ENCODE measurements around the gene WDFY4. TPM values are rescaled to one million over a fixed set of nuclear protein-coding genes. Genes with fewer than 3 reads are reported as not detected.

The WDFY4 gene
- total and polyA plus RNA-seq, 2 experiments from 2014 or later: 0.14 TPM; not detected in 1

GRCh38 chr10:48806342-48806741 is 121.7 kb downstream of the WDFY4 start:
- no peak overlapping the region for H3K27ac Mint-ChIP-seq
- Histone ChIP-seq H3K36me3 (ENCODE audit: insufficient read depth) (no peaks in the 10 kb centered on the region), H4K20me1 (replicated peaks; ENCODE audit: insufficient read depth) (no peaks in the 10 kb centered on the region), H2AFZ (peak overlapping the region; percentile 86), H3K27me3 (ENCODE audit: insufficient read depth) (no peaks in the 10 kb centered on the region), H3K4me3 (no peak overlapping the region), H3F3A (replicated peaks; ENCODE audit: low read depth) (no peaks in the 10 kb centered on the region), H3K79me2 (replicated peaks; ENCODE audit: insufficient read depth) (no peaks in the 10 kb centered on the region), H3K4me2 (no peak overlapping the region), H3K4me1 (ENCODE audit: insufficient read depth) (no peaks in the 10 kb centered on the region; the same call in 1 of the 2 replicates), H3K9me2 (ENCODE audit: insufficient read depth) (peaks cover 8% of the 10 kb centered on the region; the same call in 1 of the 2 replicates), H3K27ac (ENCODE audit: low read depth) (no peak overlapping the region)
- H3K4me3 Mint-ChIP-seq: no peak overlapping the region
- H3K9me3 Mint-ChIP-seq: no peaks in the 10 kb centered on the region
- H3K4me1 Mint-ChIP-seq: peaks cover 19% of the 10 kb centered on the region
- TF ChIP-seq POLR2AphosphoS5 (IDR thresholded peaks at IDR 0.05; ENCODE audit: low read depth): no peak
- no peak for TF ChIP-seq CREB1 (CRISPR knock-in tag; IDR thresholded peaks at IDR 0.05; ENCODE audit: low read depth)
- TF ChIP-seq, protein P1, sequence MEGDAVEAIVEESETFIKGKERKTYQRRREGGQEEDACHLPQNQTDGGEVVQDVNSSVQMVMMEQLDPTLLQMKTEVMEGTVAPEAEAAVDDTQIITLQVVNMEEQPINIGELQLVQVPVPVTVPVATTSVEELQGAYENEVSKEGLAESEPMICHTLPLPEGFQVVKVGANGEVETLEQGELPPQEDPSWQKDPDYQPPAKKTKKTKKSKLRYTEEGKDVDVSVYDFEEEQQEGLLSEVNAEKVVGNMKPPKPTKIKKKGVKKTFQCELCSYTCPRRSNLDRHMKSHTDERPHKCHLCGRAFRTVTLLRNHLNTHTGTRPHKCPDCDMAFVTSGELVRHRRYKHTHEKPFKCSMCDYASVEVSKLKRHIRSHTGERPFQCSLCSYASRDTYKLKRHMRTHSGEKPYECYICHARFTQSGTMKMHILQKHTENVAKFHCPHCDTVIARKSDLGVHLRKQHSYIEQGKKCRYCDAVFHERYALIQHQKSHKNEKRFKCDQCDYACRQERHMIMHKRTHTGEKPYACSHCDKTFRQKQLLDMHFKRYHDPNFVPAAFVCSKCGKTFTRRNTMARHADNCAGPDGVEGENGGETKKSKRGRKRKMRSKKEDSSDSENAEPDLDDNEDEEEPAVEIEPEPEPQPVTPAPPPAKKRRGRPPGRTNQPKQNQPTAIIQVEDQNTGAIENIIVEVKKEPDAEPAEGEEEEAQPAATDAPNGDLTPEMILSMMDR (conservative IDR thresholded peaks at IDR 0.05; ENCODE audit: low read depth in 2 of 2): no peak
- TF ChIP-seq ETS1 (IDR thresholded peaks at IDR 0.05): no peak
- no peak for TF ChIP-seq EZH2phosphoT487 (IDR thresholded peaks at IDR 0.05; ENCODE audit: unreplicated experiment)
- TF ChIP-seq STAT1 (IDR thresholded peaks at IDR 0.05; ENCODE audit: unreplicated experiment): no peak
- no peak for TF ChIP-seq ZNF462 (CRISPR knock-in tag; IDR thresholded peaks at IDR 0.05)
- DNase-seq (ENCODE audit: low spot score) (peak; percentile 14), ATAC-seq (peak; percentile 58)
- H3K27me3 Mint-ChIP-seq (ENCODE audit: insufficient read depth, low read depth, poor library complexity): peaks cover 10% of the 10 kb centered on the region
- H3K36me3 Mint-ChIP-seq (ENCODE audit: low read depth): no peaks in the 10 kb centered on the region
